Endometrial microvascular endothelial cells (primary cell): ENCODE data around the gene ACAA2. TPM values are rescaled to one million over a fixed set of nuclear protein-coding genes. Genes with fewer than 3 reads are reported as not detected.

Experiments
- in situ Hi-C: cut with HindIII; loops from 2 replicates; pipeline ENCODE4 v1.10.0; 2017; ENCODE audit warnings: low sequenced_read_pairs, low pct_unique_long_range_greater_than_20kb; ENCODE audit errors: inconsistent ontology term
- total RNA-seq: library from RNA; depleted of rRNA; stranded (reverse); fragments of >200 nt; gene quantifications from one replicate; pipeline ENCODE4 v1.2.3, GENCODE V29; 2015; ENCODE audit errors: inconsistent ontology term

The ACAA2 gene, protein sequence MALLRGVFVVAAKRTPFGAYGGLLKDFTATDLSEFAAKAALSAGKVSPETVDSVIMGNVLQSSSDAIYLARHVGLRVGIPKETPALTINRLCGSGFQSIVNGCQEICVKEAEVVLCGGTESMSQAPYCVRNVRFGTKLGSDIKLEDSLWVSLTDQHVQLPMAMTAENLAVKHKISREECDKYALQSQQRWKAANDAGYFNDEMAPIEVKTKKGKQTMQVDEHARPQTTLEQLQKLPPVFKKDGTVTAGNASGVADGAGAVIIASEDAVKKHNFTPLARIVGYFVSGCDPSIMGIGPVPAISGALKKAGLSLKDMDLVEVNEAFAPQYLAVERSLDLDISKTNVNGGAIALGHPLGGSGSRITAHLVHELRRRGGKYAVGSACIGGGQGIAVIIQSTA
- total RNA-seq, result 60.1 TPM

GRCh38 chr18:49813319-49814146 is at the start of gene ACAA2:
TSS of gene ACAA2 (minus strand) at chr18:49813533. CDS start at chr18:49813484, 49 bp downstream.
- in situ Hi-C loops, result no loop called here

DNA sequence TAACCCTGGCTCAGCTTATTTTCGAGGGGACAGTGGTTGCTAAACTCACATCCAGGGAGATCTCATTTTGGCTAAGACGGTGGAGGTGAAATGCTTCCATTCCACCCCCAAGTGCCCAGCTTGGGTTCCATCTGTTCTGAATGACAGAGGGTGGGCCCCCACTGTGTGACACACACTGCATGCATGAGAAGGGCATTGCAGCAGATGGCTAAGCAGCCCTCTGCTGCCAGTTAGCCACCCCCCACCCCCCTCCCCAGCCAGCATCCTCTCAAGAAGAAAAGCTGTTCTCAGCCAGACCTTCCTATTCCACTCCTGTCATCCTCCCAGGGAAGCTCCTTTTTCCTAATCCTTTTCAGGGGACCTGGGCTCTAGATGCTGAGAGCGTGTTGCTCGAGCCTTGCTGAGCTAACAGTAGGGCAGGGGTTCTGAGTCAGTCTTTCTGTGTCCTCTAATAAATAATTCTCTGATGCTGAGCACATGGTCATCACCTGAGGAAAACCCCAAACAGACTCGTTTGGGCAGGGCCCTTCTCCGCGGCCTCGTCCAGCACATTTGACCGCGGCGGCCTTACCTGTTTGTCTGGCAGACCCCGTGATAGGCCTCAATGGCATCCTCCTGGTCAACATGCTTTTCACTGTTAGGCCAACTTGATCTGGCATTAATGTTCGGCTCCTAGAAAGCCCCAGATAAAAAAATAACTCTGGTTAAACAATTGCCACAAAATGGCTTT is 49.5 kb upstream of the ACAA2 start:
- in situ Hi-C loops, result no loop called here

GRCh38 chr18:49861659-49862058 is 48.3 kb upstream of the ACAA2 start:
- in situ Hi-C loops, result no loop called here

- in situ Hi-C loops, result no loop called here
Measured at GRCh38 chr18:49859725-49860124, 46.4 kb upstream of the ACAA2 start.

- in situ Hi-C loops, result no loop called here
Measured at GRCh38 chr18:49859021-49859359, 45.7 kb upstream of the ACAA2 start.

- in situ Hi-C loops, result no loop called here
Measured at GRCh38 chr18:49858309-49859020, 45.1 kb upstream of the ACAA2 start.

DNA sequence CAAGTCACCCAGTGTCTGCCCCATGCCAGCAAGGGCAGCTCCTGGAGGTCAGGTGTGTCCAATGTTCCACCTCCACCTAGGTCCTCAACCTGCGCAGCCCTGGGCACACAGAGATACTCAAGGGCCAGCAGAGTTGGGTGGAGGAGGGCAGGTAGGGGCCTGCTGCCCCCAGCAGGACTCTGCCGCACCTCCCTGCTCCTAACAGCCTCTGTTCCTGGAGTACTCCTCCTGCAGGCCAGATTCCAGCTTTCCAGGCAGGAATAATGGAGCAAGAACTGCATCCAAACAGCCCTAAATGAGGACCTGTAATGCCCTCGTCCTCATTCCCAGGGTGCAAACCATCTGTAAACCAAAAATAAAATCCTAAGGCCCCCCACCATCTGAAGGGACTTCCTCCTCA is 44.4 kb upstream of the ACAA2 start:
- in situ Hi-C loops, result no loop called here

GRCh38 chr18:49856496-49856895 is 43.2 kb upstream of the ACAA2 start:
- in situ Hi-C loops, result no loop called here

- in situ Hi-C loops, result no loop called here
Measured at GRCh38 chr18:49855711-49856415, 42.5 kb upstream of the ACAA2 start.

DNA sequence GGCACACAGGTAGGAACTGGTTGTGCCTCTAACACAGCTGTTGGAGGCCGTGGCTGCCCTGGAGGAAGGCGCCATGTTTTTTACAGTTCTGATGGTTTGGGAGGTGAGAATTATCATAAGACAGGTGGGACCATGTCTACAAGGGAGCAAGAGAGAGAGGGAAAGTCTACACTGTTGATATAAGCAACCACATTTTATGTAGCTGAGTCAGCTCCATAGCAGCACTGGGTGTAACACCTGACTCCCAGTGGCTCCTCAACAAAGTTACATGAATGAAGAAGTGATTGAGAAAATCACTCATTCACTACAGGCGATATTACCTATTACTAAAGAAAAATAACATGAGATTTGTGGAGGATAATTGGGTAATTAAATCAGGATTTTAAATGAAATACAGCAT is 41.3 kb upstream of the ACAA2 start:
- in situ Hi-C loops, result no loop called here

- in situ Hi-C loops, result no loop called here
Measured at GRCh38 chr18:49853436-49853835, 40.1 kb upstream of the ACAA2 start.

DNA sequence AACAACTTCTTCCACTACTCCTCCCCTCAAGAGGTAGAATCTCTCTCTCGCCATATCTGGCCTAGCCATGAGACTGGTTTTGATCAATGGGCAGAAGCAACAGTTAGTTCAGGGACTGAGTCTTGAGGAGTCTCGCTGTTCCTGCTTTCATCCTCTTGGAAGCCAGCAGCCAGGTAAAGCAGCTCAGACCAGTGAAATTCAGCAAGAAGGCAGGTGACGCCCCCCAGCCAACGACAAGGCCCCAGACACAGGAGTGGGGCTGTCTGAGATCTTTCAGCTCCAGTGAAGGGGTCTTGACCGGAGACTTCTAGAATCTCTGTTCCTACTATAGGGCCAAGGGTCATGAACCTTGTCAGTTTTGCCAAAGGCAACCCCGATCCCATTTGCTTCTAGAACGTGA is 39.7 kb upstream of the ACAA2 start:
- in situ Hi-C loops, result no loop called here

GRCh38 chr18:49851624-49852023 is 38.3 kb upstream of the ACAA2 start:
- in situ Hi-C loops, result no loop called here

DNA sequence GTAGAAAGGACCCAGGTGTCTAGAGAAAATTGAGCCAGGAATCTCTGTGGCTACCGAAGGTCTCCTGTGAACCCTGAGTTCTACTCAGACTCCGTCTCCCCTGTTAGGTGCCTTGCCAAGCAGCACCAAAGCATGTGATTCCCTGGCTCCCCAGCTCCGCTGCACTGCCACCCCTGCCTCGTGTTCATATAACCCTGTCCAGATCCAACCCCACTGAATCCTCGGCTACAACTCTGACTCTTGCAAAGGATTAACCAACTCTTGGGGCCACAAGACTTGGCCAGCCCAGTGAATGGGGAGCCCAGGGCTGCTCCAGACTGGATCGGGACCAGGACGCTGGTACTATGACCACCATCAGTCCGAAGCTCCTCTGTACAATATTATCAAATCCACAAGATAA is 37.3 kb upstream of the ACAA2 start:
- in situ Hi-C loops, result no loop called here

- in situ Hi-C loops, result no loop called here
Measured at GRCh38 chr18:49849331-49850217, 36.2 kb upstream of the ACAA2 start.

DNA sequence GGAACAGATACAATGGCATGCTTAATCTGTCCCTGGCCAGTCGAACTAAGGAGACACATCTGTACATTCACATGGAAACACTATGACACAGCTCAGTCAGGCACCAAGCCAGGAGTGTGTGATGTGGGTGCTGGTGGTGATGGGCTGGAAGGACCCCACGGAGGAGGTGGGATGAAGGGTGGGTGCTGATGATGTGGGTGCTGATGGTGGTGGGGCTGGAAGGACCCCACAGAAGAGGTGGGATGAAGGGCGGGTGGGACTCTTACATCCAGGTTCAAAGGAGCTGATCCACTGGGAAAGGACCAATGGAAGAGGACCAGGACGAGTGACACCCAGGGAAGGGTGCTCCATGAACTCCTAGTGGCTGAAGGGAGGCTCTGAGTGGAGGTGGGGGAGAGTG is 34.8 kb upstream of the ACAA2 start:
- in situ Hi-C loops, result no loop called here

DNA sequence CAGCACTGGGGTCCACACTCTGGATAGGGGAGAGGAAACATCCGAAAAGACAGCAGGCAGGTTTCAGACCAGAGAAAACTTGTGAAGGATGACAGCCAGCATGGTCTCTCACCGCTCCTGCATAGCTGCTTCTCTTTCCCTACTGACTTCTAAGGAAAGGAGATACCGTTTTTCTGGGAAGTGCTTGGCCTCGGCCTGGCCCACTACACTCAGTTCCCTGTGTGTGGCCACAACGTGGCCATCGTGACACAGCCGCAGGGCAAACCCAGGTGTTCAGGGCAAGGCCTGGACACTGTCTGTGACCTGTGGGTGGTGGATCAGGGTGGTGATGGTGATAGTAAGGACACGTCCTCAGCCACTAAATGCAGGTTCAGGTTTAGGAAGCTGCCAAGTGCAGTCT is 34.2 kb upstream of the ACAA2 start:
- in situ Hi-C loops, result no loop called here
